ENCODE measurements around the gene BMPR2. TPM values are rescaled to one million over a fixed set of nuclear protein-coding genes. Genes with fewer than 3 reads are reported as not detected.

The BMPR2 gene
- polyA plus RNA-seq, 3 donors: 4.1 to 6.4 (median 4.8) TPM

DNA sequence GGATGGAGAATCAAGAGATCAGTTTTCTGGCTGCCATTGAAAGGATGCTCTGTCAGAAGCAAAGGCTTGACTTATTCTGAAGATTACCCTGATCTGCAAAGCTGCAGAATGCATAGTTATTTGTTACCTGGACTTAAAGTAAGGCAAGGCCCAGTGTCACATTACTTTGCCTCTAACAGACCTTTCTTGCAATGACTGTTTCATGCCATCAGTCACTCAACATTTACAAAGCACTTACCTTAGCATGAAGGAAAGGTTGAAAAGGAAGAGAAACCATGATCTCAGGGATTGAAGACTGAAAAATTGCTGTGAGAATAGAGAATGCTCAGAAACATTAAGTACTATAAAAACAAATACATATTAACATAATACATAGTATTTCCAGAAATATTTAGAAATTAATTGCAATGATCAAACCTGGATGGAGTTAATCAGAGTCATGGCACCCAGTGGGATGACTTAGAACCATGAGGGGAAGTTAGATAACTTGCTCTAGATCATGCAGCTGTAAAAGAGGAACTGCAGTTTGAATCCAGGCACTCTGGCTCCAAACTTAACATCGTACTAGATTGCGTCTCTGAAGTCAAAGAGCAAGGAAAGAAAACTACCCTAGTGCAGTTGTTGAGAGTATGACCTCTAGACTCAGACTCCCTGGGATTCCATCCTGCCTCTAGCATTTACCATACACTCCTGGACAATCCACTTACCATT lies 232.2 kb downstream of the BMPR2 start:
- Mint-ChIP-seq H3K4me1 (peaks cover 47% of the 10 kb centered on the region), H3K27me3 (ENCODE audit: low read depth in 3 of 3) (peaks cover 0 to 2% (median 2%) of the 10 kb centered on the region in 3 donors), H3K27ac (peak overlapping the region; percentile 68 to 92 (median 83)), H3K4me3 (peak overlapping the region in 1 of 2 donors; percentile 72), H3K36me3 (no peaks in the 10 kb centered on the region), H3K9me3 (peaks cover 0 to 3% (median 0%) of the 10 kb centered on the region in 7 donors)
- no peaks in the 10 kb centered on the region for H3K9me3 ChIP-seq (replicated peaks in 1 of 2; ENCODE audit: control insufficient read depth in 1 of 2, insufficient read depth in 1 of 2, low read length in 2 of 2)
- peak overlapping the region; percentile 54 to 86 for H3K27ac ChIP-seq (ENCODE audit: low read depth in 1 of 2, low read length in 2 of 2)
- H4K20me1 ChIP-seq (ENCODE audit: insufficient read depth, low read length): no peaks in the 10 kb centered on the region
- peak overlapping the region; percentile 51 for H3K4me2 ChIP-seq (replicated peaks; ENCODE audit: extremely low read depth, low read length, poor library complexity, severe bottlenecking)
- H3K4me1 ChIP-seq (ENCODE audit: control insufficient read depth in 1 of 2, insufficient read depth in 2 of 2, low read length in 2 of 2): peaks cover 42 to 54% of the 10 kb centered on the region in 2 donors
- peak overlapping the region in 2 of 3 experiments; percentile 8 to 48 for H3K4me3 ChIP-seq (replicated peaks in 1 of 3; ENCODE audit: low read depth in 2 of 3, low read length in 3 of 3)
- H3K79me2 ChIP-seq (ENCODE audit: insufficient read depth, low read length): no peaks in the 10 kb centered on the region
- no peak overlapping the region for H2AFZ ChIP-seq (ENCODE audit: insufficient read depth, low read depth, low read length, poor library complexity, severe bottlenecking)
- H3K9ac ChIP-seq (ENCODE audit: insufficient read depth, low read length, poor library complexity, severe bottlenecking): peak overlapping the region; percentile 24
- H3K27me3 ChIP-seq (ENCODE audit: control insufficient read depth in 2 of 2, insufficient read depth in 2 of 2, low read length in 2 of 2): no peaks in the 10 kb centered on the region
- no CpG with 5 or more reads among the region's 2 CpGs for WGBS (ENCODE audit: insufficient coverage)
- no peaks in the 10 kb centered on the region for H3K36me3 ChIP-seq (replicated peaks in 1 of 2; ENCODE audit: control insufficient read depth in 1 of 2, insufficient read depth in 2 of 2, low read length in 2 of 2)
- TF ChIP-seq CTCF (IDR thresholded peaks at IDR 0.05): no peak
- peak; percentile 63 to 77 (median 67) for DNase-seq
- intact Hi-C loops (cut with micrococcal nuclease): no loop called here

DNA sequence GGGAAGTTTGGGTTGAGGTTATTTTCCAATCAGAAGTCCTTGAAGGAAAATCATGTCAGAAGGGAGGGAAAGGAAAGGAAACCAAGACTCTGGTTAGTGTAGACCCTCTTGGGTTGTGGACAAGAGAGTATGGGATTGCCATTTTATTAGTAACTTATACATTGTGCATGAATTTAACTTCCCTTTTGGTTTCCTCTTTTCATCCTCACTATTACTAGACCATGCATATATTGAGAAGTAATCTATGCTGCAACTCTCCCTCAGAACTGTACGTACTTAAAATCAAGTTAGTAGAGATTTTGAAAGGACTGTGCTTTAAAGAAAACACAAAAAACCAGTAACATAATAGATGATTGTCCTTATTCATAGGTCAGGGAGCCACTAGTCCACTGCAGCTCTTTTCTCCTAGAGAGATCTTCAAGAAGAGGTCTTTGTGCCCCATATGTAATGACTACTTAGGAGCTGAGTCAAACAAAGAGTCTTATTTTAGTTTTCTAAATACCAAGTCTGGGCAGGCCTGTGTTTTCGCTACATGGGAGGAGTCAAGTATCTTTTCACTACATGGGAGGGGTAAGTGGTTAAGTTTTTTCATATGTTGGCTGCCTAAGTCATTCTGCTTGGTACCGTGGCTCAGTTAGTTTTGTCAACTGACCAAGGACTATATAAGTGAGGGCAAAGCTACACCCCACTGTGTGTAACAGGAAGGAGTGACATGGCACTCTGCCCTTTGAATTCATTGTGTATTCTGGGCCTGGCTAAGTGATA lies 233.4 kb downstream of the BMPR2 start:
- Histone ChIP-seq H3K27ac (ENCODE audit: low read depth in 1 of 2, low read length in 2 of 2) (peak overlapping the region in 1 of 2 donors; percentile 86), H4K20me1 (ENCODE audit: insufficient read depth, low read length) (no peaks in the 10 kb centered on the region), H3K4me3 (replicated peaks in 1 of 3; ENCODE audit: low read depth in 2 of 3, low read length in 3 of 3) (peak overlapping the region in 1 of 3 experiments; percentile 48), H2AFZ (ENCODE audit: insufficient read depth, low read depth, low read length, poor library complexity, severe bottlenecking) (peak overlapping the region; percentile 43), H3K9me3 (replicated peaks in 1 of 2; ENCODE audit: control insufficient read depth in 1 of 2, insufficient read depth in 1 of 2, low read length in 2 of 2) (no peaks in the 10 kb centered on the region), H3K79me2 (ENCODE audit: insufficient read depth, low read length) (no peaks in the 10 kb centered on the region), H3K36me3 (replicated peaks in 1 of 2; ENCODE audit: control insufficient read depth in 1 of 2, insufficient read depth in 2 of 2, low read length in 2 of 2) (no peaks in the 10 kb centered on the region), H3K4me2 (replicated peaks; ENCODE audit: extremely low read depth, low read length, poor library complexity, severe bottlenecking) (peak overlapping the region; percentile 51), H3K4me1 (ENCODE audit: control insufficient read depth in 1 of 2, insufficient read depth in 2 of 2, low read length in 2 of 2) (peaks cover 42 to 54% of the 10 kb centered on the region in 2 donors), H3K27me3 (ENCODE audit: control insufficient read depth in 2 of 2, insufficient read depth in 2 of 2, low read length in 2 of 2) (no peaks in the 10 kb centered on the region), H3K9ac (ENCODE audit: insufficient read depth, low read length, poor library complexity, severe bottlenecking) (peak overlapping the region; percentile 41)
- 27% methylated on average over 2 of the region's 3 CpGs for WGBS (ENCODE audit: insufficient coverage)
- no peaks in the 10 kb centered on the region for H3K36me3 Mint-ChIP-seq
- peak overlapping the region; percentile 82 to 92 (median 90) for H3K27ac Mint-ChIP-seq
- peaks cover 0 to 2% (median 2%) of the 10 kb centered on the region in 3 donors for H3K27me3 Mint-ChIP-seq (ENCODE audit: low read depth in 3 of 3)
- intact Hi-C loops (cut with micrococcal nuclease): no loop called here
- H3K4me3 Mint-ChIP-seq: peak overlapping the region in 1 of 2 donors; percentile 56
- peaks cover 0 to 3% (median 0%) of the 10 kb centered on the region in 7 donors for H3K9me3 Mint-ChIP-seq
- H3K4me1 Mint-ChIP-seq: peaks cover 47% of the 10 kb centered on the region
- no peak for TF ChIP-seq CTCF (IDR thresholded peaks at IDR 0.05)
- DNase-seq: peak; percentile 50 to 73 (median 56)

Data from CD14-positive monocyte (primary cell).